GM23338 (cell line): Measurements from ENCODE around the gene COL9A2. TPM values are rescaled to one million over a fixed set of nuclear protein-coding genes. Genes with fewer than 3 reads are reported as not detected.

ENCODE experiments used
- ATAC-seq: fragments of 200-7000 bp; cut with Tn5 transposase; 3 replicates; pipeline ENCODE4 v1.9.1; 2020
- DNase-seq: peaks from one replicate; pipeline ENCODE4 v3.0.0-alpha.2; 2015; ENCODE audit warnings: low spot score
- H2AFZ ChIP-seq: fragments of 200-600 bp; sonication (generic); 2 replicates; pipeline ENCODE4 v1.8.0; 2016; ENCODE audit warnings: antibody characterized with exemption, mild to moderate bottlenecking, moderate library complexity
- H3F3A ChIP-seq: fragments of 200-600 bp; sonication (generic); replicated peaks from 2 replicates; pipeline ENCODE4 v1.8.0; 2017; ENCODE audit warnings: antibody characterized with exemption, mixed run types, low read depth
- H3K27ac ChIP-seq: fragments of 200-600 bp; sonication (generic); 2 replicates; pipeline ENCODE4 v1.6.1; 2016; ENCODE audit warnings: low read depth
- H3K27me3 ChIP-seq: fragments of 200-600 bp; sonication (generic); 2 replicates; pipeline ENCODE4 v1.8.0; 2016; ENCODE audit warnings: mild to moderate bottlenecking, mixed run types, moderate library complexity; ENCODE audit not compliant: insufficient read depth
- H3K36me3 ChIP-seq: fragments of 200-600 bp; sonication (generic); 2 replicates; pipeline ENCODE4 v1.8.0; 2016; ENCODE audit warnings: mild to moderate bottlenecking; ENCODE audit not compliant: insufficient read depth
- H3K4me1 ChIP-seq: fragments of 200-600 bp; sonication (generic); 2 replicates; pipeline ENCODE4 v1.8.0; 2016; ENCODE audit warnings: mild to moderate bottlenecking, moderate library complexity; ENCODE audit not compliant: insufficient read depth
- H3K4me2 ChIP-seq: fragments of 200-600 bp; sonication (generic); 2 replicates; pipeline ENCODE4 v1.7.1; 2017; ENCODE audit warnings: mixed run types
- H3K4me3 ChIP-seq: fragments of 200-600 bp; sonication (generic); 2 replicates; pipeline ENCODE4 v1.6.1; 2016; ENCODE audit warnings: mixed run types
- H3K79me2 ChIP-seq: fragments of 200-600 bp; sonication (generic); replicated peaks from 2 replicates; pipeline ENCODE4 v1.8.0; 2017; ENCODE audit warnings: mild to moderate bottlenecking; ENCODE audit not compliant: insufficient read depth
- H3K9me2 ChIP-seq: fragments of 200-600 bp; sonication (generic); 2 replicates; pipeline ENCODE4 v1.8.0; 2017; ENCODE audit not compliant: insufficient read depth
- H4K20me1 ChIP-seq: fragments of 200-600 bp; sonication (generic); replicated peaks from 2 replicates; pipeline ENCODE4 v1.8.0; 2017; ENCODE audit warnings: mild to moderate bottlenecking; ENCODE audit not compliant: insufficient read depth
- H3K27ac Mint-ChIP-seq: 2 replicates; pipeline ENCODE4 v1.8.0; 2020; ENCODE audit warnings: inconsistent platforms, mild to moderate bottlenecking, moderate library complexity, mixed read lengths
- H3K27me3 Mint-ChIP-seq: 3 replicates; pipeline ENCODE4 v1.8.0; 2022; ENCODE audit warnings: low read depth, mild to moderate bottlenecking, moderate library complexity, mixed read lengths, inconsistent platforms; ENCODE audit not compliant: insufficient read depth, poor library complexity
- H3K36me3 Mint-ChIP-seq: 3 replicates; pipeline ENCODE4 v1.8.0; 2021; ENCODE audit warnings: low read depth, mild to moderate bottlenecking, inconsistent platforms, moderate library complexity, mixed read lengths
- H3K4me1 Mint-ChIP-seq: 3 replicates; pipeline ENCODE4 v1.8.0; 2020; ENCODE audit warnings: mild to moderate bottlenecking, inconsistent platforms, mixed read lengths
- H3K4me3 Mint-ChIP-seq: 3 replicates; pipeline ENCODE4 v1.8.0; 2021; ENCODE audit warnings: moderate library complexity, mild to moderate bottlenecking, inconsistent platforms, mixed read lengths
- H3K9me3 Mint-ChIP-seq: 3 replicates; pipeline ENCODE4 v1.8.0; 2020; ENCODE audit warnings: moderate library complexity, mild to moderate bottlenecking, inconsistent platforms, mixed read lengths
- CREB1 ChIP-seq: fragments of 250-450 bp; sonication (Bioruptor Pico); IDR thresholded peaks from 2 replicates; pipeline ENCODE4 v1.5.0; 2020; ENCODE audit warnings: low read depth, mild to moderate bottlenecking, moderate library complexity
- EZH2 ChIP-seq: fragments of 200-600 bp; sonication (generic); IDR thresholded peaks from one replicate; pipeline ENCODE4 v1.8.0; 2017; ENCODE audit warnings: antibody characterized with exemption, mild to moderate bottlenecking, low read depth; ENCODE audit not compliant: unreplicated experiment
- EZH2phosphoT487 ChIP-seq: fragments of 200-600 bp; sonication (generic); IDR thresholded peaks from one replicate; pipeline ENCODE4 v1.8.1; 2018; ENCODE audit warnings: antibody characterized with exemption; ENCODE audit not compliant: unreplicated experiment
- JUNB ChIP-seq: IDR thresholded peaks from one replicate; pipeline ENCODE4 v1.6.1; 2016; ENCODE audit warnings: antibody characterized with exemption; ENCODE audit not compliant: unreplicated experiment
- NANOG ChIP-seq: IDR thresholded peaks from 2 replicates; pipeline ENCODE4 v1.6.1; 2016; ENCODE audit warnings: antibody characterized with exemption, borderline replicate concordance
- POLR2AphosphoS5 ChIP-seq: IDR thresholded peaks from 2 replicates; pipeline ENCODE4 v1.6.1; 2016; ENCODE audit warnings: antibody characterized with exemption, low read depth
- STAT1 ChIP-seq: IDR thresholded peaks from one replicate; pipeline ENCODE4 v1.6.1; 2016; ENCODE audit warnings: antibody characterized with exemption; ENCODE audit not compliant: unreplicated experiment
- ZNF114 ChIP-seq: fragments of 250-450 bp; sonication (Bioruptor Pico); IDR thresholded peaks from 2 replicates; pipeline ENCODE4 v1.5.0; 2020; ENCODE audit warnings: mild to moderate bottlenecking, moderate library complexity
- ZNF331 ChIP-seq: fragments of 250-450 bp; sonication (Bioruptor Pico); IDR thresholded peaks from 2 replicates; pipeline ENCODE4 v1.5.0; 2020; ENCODE audit warnings: low read depth, mild to moderate bottlenecking, moderate library complexity
- polyA plus RNA-seq: library from polyadenylated mRNA; unstranded; fragments of >200 nt; fragmentation: Nextera tagmentation; extraction: Ambion mirVana; gene quantifications from 2 replicates; pipeline ENCODE4 v1.2.1, GENCODE V29; 2016
- total RNA-seq: library from RNA; depleted of rRNA; stranded (reverse); fragments of >200 nt; shearing (Covaris generic); gene quantifications from 2 replicates; pipeline ENCODE4 v1.2.3, GENCODE V29; 2014
- TF ChIP-seq, protein P1 (sequence below): IDR thresholded peaks from 2 replicates; pipeline ENCODE4 v1.6.1; 2016; ENCODE audit warnings: antibody characterized with exemption
- TF ChIP-seq, protein P2 (sequence below), 2 experiments: fragments of 200-600 bp in 1 of 2; sonication (generic) in 1 of 2; conservative IDR thresholded peaks; 2 replicates each; pipeline versions ENCODE4 v1.5.1 to v1.6.1; 2016 to 2017; ENCODE audit warnings: antibody characterized with exemption in 2 of 2, low read depth in 2 of 2, mild to moderate bottlenecking in 2 of 2, moderate library complexity in 1 of 2
- TF ChIP-seq, protein P3 (sequence below): fragments of 250-450 bp; sonication (Bioruptor Pico); IDR thresholded peaks from 2 replicates; pipeline ENCODE4 v1.5.0; 2020; ENCODE audit warnings: mild to moderate bottlenecking, moderate library complexity
- TF ChIP-seq, protein P4 (sequence below): IDR thresholded peaks from one replicate; pipeline ENCODE4 v1.6.1; 2018; ENCODE audit warnings: antibody characterized with exemption; ENCODE audit not compliant: unreplicated experiment

Gene COL9A2
- total and polyA plus RNA-seq, 2 experiments from 2014 or later, result 2.6 to 2.8 TPM

DNA sequence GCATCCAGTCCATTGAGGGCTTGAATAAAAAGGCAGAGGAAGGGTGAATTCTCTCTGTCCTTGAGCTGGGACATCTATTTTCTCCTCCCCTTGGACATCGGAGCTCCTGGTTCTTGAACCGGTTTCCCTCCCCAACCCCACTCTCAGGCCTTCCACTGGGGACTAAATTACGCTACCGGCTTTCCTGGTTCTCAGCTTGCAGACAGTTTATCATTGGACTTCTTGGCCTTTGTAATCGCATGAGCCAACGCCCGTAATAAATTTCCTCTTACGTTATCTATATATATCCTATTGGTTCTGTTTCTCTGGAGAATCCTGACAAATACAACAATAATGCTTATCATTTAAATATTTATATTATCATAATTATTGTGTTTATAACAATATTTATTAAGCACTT lies 20.4 kb upstream of the COL9A2 start:
- no peak overlapping the region for H2AFZ ChIP-seq
- no peaks in the 10 kb centered on the region for H3K4me1 ChIP-seq
- Mint-ChIP-seq H3K36me3 (no peaks in the 10 kb centered on the region), H3K4me1 (0 out of 3 replicates have a peak, but pooled peaks cover 2% of the 10 kb centered on the region), H3K9me3 (0 out of 3 replicates have a peak, but pooled peaks cover 6% of the 10 kb centered on the region), H3K4me3 (no peak overlapping the region), H3K27ac (no peak overlapping the region), H3K27me3 (peaks cover 4% of the 10 kb centered on the region)
- H3K9me2 ChIP-seq, result no peaks in the 10 kb centered on the region
- TF ChIP-seq, protein P1, sequence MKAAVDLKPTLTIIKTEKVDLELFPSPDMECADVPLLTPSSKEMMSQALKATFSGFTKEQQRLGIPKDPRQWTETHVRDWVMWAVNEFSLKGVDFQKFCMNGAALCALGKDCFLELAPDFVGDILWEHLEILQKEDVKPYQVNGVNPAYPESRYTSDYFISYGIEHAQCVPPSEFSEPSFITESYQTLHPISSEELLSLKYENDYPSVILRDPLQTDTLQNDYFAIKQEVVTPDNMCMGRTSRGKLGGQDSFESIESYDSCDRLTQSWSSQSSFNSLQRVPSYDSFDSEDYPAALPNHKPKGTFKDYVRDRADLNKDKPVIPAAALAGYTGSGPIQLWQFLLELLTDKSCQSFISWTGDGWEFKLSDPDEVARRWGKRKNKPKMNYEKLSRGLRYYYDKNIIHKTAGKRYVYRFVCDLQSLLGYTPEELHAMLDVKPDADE, result no peak
- TF ChIP-seq JUNB, result no peak
- no peak for TF ChIP-seq CREB1 (CRISPR knock-in tag)
- TF ChIP-seq, protein P2, sequence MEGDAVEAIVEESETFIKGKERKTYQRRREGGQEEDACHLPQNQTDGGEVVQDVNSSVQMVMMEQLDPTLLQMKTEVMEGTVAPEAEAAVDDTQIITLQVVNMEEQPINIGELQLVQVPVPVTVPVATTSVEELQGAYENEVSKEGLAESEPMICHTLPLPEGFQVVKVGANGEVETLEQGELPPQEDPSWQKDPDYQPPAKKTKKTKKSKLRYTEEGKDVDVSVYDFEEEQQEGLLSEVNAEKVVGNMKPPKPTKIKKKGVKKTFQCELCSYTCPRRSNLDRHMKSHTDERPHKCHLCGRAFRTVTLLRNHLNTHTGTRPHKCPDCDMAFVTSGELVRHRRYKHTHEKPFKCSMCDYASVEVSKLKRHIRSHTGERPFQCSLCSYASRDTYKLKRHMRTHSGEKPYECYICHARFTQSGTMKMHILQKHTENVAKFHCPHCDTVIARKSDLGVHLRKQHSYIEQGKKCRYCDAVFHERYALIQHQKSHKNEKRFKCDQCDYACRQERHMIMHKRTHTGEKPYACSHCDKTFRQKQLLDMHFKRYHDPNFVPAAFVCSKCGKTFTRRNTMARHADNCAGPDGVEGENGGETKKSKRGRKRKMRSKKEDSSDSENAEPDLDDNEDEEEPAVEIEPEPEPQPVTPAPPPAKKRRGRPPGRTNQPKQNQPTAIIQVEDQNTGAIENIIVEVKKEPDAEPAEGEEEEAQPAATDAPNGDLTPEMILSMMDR (conservative IDR thresholded peaks at IDR 0.05; ENCODE audit: low read depth in 2 of 2), result no peak
- TF ChIP-seq EZH2, result no peak
- TF ChIP-seq STAT1, result no peak
- no peak for TF ChIP-seq ZNF331 (CRISPR knock-in tag)
- no peak for TF ChIP-seq NANOG
- TF ChIP-seq EZH2phosphoT487, result no peak
- TF ChIP-seq, protein P3, sequence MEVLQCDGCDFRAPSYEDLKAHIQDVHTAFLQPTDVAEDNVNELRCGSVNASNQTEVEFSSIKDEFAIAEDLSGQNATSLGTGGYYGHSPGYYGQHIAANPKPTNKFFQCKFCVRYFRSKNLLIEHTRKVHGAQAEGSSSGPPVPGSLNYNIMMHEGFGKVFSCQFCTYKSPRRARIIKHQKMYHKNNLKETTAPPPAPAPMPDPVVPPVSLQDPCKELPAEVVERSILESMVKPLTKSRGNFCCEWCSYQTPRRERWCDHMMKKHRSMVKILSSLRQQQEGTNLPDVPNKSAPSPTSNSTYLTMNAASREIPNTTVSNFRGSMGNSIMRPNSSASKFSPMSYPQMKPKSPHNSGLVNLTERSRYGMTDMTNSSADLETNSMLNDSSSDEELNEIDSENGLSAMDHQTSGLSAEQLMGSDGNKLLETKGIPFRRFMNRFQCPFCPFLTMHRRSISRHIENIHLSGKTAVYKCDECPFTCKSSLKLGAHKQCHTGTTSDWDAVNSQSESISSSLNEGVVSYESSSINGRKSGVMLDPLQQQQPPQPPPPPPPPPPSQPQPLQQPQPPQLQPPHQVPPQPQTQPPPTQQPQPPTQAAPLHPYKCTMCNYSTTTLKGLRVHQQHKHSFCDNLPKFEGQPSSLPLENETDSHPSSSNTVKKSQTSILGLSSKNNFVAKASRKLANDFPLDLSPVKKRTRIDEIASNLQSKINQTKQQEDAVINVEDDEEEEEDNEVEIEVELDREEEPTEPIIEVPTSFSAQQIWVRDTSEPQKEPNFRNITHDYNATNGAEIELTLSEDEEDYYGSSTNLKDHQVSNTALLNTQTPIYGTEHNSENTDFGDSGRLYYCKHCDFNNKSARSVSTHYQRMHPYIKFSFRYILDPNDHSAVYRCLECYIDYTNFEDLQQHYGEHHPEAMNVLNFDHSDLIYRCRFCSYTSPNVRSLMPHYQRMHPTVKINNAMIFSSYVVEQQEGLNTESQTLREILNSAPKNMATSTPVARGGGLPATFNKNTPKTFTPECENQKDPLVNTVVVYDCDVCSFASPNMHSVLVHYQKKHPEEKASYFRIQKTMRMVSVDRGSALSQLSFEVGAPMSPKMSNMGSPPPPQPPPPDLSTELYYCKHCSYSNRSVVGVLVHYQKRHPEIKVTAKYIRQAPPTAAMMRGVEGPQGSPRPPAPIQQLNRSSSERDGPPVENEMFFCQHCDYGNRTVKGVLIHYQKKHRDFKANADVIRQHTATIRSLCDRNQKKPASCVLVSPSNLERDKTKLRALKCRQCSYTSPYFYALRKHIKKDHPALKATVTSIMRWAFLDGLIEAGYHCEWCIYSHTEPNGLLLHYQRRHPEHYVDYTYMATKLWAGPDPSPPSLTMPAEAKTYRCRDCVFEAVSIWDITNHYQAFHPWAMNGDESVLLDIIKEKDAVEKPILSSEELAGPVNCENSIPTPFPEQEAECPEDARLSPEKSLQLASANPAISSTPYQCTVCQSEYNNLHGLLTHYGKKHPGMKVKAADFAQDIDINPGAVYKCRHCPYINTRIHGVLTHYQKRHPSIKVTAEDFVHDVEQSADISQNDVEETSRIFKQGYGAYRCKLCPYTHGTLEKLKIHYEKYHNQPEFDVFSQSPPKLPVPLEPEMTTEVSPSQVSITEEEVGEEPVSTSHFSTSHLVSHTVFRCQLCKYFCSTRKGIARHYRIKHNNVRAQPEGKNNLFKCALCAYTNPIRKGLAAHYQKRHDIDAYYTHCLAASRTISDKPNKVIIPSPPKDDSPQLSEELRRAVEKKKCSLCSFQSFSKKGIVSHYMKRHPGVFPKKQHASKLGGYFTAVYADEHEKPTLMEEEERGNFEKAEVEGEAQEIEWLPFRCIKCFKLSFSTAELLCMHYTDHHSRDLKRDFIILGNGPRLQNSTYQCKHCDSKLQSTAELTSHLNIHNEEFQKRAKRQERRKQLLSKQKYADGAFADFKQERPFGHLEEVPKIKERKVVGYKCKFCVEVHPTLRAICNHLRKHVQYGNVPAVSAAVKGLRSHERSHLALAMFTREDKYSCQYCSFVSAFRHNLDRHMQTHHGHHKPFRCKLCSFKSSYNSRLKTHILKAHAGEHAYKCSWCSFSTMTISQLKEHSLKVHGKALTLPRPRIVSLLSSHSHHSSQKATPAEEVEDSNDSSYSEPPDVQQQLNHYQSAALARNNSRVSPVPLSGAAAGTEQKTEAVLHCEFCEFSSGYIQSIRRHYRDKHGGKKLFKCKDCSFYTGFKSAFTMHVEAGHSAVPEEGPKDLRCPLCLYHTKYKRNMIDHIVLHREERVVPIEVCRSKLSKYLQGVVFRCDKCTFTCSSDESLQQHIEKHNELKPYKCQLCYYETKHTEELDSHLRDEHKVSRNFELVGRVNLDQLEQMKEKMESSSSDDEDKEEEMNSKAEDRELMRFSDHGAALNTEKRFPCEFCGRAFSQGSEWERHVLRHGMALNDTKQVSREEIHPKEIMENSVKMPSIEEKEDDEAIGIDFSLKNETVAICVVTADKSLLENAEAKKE (CRISPR knock-in tag), result no peak
- no peak for TF ChIP-seq ZNF114 (CRISPR knock-in tag)
- TF ChIP-seq, protein P4, sequence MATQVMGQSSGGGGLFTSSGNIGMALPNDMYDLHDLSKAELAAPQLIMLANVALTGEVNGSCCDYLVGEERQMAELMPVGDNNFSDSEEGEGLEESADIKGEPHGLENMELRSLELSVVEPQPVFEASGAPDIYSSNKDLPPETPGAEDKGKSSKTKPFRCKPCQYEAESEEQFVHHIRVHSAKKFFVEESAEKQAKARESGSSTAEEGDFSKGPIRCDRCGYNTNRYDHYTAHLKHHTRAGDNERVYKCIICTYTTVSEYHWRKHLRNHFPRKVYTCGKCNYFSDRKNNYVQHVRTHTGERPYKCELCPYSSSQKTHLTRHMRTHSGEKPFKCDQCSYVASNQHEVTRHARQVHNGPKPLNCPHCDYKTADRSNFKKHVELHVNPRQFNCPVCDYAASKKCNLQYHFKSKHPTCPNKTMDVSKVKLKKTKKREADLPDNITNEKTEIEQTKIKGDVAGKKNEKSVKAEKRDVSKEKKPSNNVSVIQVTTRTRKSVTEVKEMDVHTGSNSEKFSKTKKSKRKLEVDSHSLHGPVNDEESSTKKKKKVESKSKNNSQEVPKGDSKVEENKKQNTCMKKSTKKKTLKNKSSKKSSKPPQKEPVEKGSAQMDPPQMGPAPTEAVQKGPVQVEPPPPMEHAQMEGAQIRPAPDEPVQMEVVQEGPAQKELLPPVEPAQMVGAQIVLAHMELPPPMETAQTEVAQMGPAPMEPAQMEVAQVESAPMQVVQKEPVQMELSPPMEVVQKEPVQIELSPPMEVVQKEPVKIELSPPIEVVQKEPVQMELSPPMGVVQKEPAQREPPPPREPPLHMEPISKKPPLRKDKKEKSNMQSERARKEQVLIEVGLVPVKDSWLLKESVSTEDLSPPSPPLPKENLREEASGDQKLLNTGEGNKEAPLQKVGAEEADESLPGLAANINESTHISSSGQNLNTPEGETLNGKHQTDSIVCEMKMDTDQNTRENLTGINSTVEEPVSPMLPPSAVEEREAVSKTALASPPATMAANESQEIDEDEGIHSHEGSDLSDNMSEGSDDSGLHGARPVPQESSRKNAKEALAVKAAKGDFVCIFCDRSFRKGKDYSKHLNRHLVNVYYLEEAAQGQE, result no peak
- TF ChIP-seq POLR2AphosphoS5, result no peak
- DNase-seq (no peak), ATAC-seq (no peak)
- no peaks in the 10 kb centered on the region for H3F3A ChIP-seq
- no peak overlapping the region for H3K4me2 ChIP-seq
- H3K27ac ChIP-seq, result no peak overlapping the region
- H3K79me2 ChIP-seq, result no peaks in the 10 kb centered on the region
- H4K20me1 ChIP-seq, result no peaks in the 10 kb centered on the region
- no peaks in the 10 kb centered on the region for H3K27me3 ChIP-seq
- H3K36me3 ChIP-seq, result no peaks in the 10 kb centered on the region
- no peak overlapping the region for H3K4me3 ChIP-seq
